MM.1S (cell line): ENCODE measurements around the gene PALD1.

Experiments used
- DNase-seq: peaks from one replicate; pipeline ENCODE4 v3.0.0-alpha.2; 2015
- H2AFZ ChIP-seq: fragments of 300-600 bp; sonication (generic); 2 replicates; pipeline ENCODE4 v1.6.0; 2016; ENCODE audit warnings: antibody characterized with exemption, low read length
- H3F3A ChIP-seq: fragments of 300-600 bp; sonication (generic); 2 replicates; pipeline ENCODE4 v1.6.1; 2016; ENCODE audit warnings: mild to moderate bottlenecking, antibody characterized with exemption, low read length, moderate library complexity, mixed read lengths; ENCODE audit not compliant: insufficient read depth
- H3K27ac ChIP-seq: fragments of 300-600 bp; sonication (generic); 2 replicates; pipeline ENCODE4 v1.5.1; 2016; ENCODE audit warnings: mild to moderate bottlenecking, low read length
- H3K27me3 ChIP-seq: fragments of 300-600 bp; sonication (generic); replicated peaks from 2 replicates; pipeline ENCODE4 v1.6.0; 2016; ENCODE audit warnings: low read length; ENCODE audit not compliant: insufficient read depth
- H3K36me3 ChIP-seq: fragments of 300-600 bp; sonication (generic); replicated peaks from 2 replicates; pipeline ENCODE4 v1.6.1; 2016; ENCODE audit warnings: mild to moderate bottlenecking, low read length, mixed read lengths; ENCODE audit not compliant: insufficient read depth
- H3K4me1 ChIP-seq: fragments of 300-600 bp; sonication (generic); 2 replicates; pipeline ENCODE4 v1.6.1; 2016; ENCODE audit warnings: low read length, mixed read lengths
- H3K4me2 ChIP-seq: fragments of 300-600 bp; sonication (generic); 2 replicates; pipeline ENCODE4 v1.6.0; 2016; ENCODE audit warnings: low read depth, low read length
- H3K4me3 ChIP-seq: fragments of 300-600 bp; sonication (generic); 2 replicates; pipeline ENCODE4 v1.5.1; 2016; ENCODE audit warnings: low read length, mixed read lengths
- H3K79me2 ChIP-seq: fragments of 300-600 bp; sonication (generic); 2 replicates; pipeline ENCODE4 v1.6.1; 2016; ENCODE audit warnings: mixed run types, low read length, mixed read lengths
- H3K9ac ChIP-seq: fragments of 300-600 bp; sonication (generic); 2 replicates; pipeline ENCODE4 v1.6.1; 2016; ENCODE audit warnings: low read length, mixed read lengths
- H3K9me2 ChIP-seq: fragments of 300-600 bp; sonication (generic); replicated peaks from 2 replicates; pipeline ENCODE4 v1.6.1; 2016; ENCODE audit warnings: mild to moderate bottlenecking, low read length, mixed read lengths; ENCODE audit not compliant: insufficient read depth
- H3K9me3 ChIP-seq: fragments of 300-600 bp; sonication (generic); replicated peaks from 2 replicates; pipeline ENCODE4 v1.6.1; 2016; ENCODE audit warnings: mild to moderate bottlenecking, low read length, mixed read lengths; ENCODE audit not compliant: insufficient read depth
- H4K20me1 ChIP-seq: fragments of 300-600 bp; sonication (generic); 2 replicates; pipeline ENCODE4 v1.6.1; 2016; ENCODE audit warnings: mild to moderate bottlenecking, low read length, moderate library complexity, mixed read lengths; ENCODE audit not compliant: insufficient read depth
- EZH2 ChIP-seq: fragments of 300-600 bp; sonication (generic); optimal IDR thresholded peaks from 2 replicates; pipeline ENCODE3; 2017; ENCODE audit warnings: low read depth, mild to moderate bottlenecking, antibody characterized with exemption, low read length, mixed read lengths
- EZH2phosphoT487 ChIP-seq: fragments of 300-600 bp; sonication (generic); IDR thresholded peaks from 2 replicates; pipeline ENCODE4 v1.6.1; 2018; ENCODE audit warnings: antibody characterized with exemption, low read length
- TF ChIP-seq, protein P1 (sequence below): fragments of 300-600 bp; sonication (generic); IDR thresholded peaks from 2 replicates; pipeline ENCODE4 v1.5.1; 2016; ENCODE audit warnings: antibody characterized with exemption, low read length, mixed read lengths

The PALD1 gene

DNA sequence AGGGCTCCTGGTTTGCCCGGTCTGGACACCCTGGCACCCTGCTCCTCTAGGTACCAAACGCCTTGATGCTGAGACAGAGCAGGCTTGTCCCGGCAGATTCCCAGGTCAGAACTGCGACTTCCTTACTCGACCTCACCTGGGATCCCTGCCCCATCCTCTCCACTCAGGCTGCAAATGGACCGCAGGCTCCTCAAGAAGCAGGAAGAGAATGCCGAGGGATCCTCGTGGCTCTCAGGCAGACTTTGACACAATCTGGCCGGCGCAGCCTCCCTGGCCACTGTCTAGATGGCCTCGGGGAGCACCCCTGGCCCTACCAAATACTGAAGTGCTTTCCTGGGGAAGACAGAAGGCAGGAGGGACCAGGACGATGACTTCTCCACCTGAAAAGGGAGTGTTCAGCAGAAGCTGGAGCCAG lies 36.7 kb upstream of the PALD1 start:
- H3K79me2 ChIP-seq: no peaks in the 10 kb centered on the region
- no peak for DNase-seq
- peaks cover 17% of the 10 kb centered on the region for H3K27me3 ChIP-seq
- H3K4me1 ChIP-seq: no peaks in the 10 kb centered on the region
- no peaks in the 10 kb centered on the region for H3K9me2 ChIP-seq
- no peak overlapping the region for H3K27ac ChIP-seq
- no peaks in the 10 kb centered on the region for H3K9me3 ChIP-seq
- no peaks in the 10 kb centered on the region for H3K36me3 ChIP-seq
- H3K4me3 ChIP-seq: no peak overlapping the region
- no peak for TF ChIP-seq EZH2
- TF ChIP-seq, protein P1, sequence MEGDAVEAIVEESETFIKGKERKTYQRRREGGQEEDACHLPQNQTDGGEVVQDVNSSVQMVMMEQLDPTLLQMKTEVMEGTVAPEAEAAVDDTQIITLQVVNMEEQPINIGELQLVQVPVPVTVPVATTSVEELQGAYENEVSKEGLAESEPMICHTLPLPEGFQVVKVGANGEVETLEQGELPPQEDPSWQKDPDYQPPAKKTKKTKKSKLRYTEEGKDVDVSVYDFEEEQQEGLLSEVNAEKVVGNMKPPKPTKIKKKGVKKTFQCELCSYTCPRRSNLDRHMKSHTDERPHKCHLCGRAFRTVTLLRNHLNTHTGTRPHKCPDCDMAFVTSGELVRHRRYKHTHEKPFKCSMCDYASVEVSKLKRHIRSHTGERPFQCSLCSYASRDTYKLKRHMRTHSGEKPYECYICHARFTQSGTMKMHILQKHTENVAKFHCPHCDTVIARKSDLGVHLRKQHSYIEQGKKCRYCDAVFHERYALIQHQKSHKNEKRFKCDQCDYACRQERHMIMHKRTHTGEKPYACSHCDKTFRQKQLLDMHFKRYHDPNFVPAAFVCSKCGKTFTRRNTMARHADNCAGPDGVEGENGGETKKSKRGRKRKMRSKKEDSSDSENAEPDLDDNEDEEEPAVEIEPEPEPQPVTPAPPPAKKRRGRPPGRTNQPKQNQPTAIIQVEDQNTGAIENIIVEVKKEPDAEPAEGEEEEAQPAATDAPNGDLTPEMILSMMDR: no peak
- TF ChIP-seq EZH2phosphoT487: no peak
- H4K20me1 ChIP-seq: no peaks in the 10 kb centered on the region
- H3F3A ChIP-seq: no peaks in the 10 kb centered on the region
- H2AFZ ChIP-seq: no peak overlapping the region
- H3K4me2 ChIP-seq: no peak overlapping the region
- H3K9ac ChIP-seq: no peak overlapping the region

DNA sequence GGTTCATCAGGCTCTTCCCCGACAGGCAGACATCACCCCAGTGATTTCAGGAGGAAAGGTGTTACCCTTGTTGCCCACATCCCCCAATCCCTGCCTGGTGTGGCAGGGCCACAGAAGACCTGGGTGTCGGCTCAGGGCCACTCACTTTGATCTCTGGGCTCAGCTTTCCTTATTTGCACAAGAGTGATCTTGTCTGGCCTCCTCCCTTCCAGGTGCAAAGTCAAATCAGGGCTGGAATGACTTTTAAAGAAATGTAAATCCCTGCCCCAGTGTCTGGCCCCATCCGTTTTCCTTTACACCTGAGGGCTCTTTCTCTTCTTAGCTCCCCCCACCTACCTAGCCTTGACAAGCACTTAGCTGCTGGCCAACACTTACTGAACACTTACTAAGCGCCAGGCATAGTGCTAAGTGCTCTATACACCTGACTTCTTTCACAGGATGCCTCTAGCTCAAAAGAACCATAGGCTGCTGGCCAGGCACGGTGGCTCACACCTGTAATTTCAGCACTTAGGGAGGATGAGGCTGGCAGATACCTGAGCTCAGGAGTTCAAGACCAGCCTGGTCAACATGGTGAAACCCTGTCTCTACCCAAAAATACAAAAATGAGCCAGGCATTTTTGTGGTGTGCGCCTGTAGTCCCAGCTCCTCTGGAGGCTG lies 36.1 kb upstream of the PALD1 start:
- Histone ChIP-seq H3F3A (no peaks in the 10 kb centered on the region), H3K9me2 (no peaks in the 10 kb centered on the region), H3K4me1 (no peaks in the 10 kb centered on the region), H3K4me3 (no peak overlapping the region), H3K4me2 (no peak overlapping the region), H3K9me3 (no peaks in the 10 kb centered on the region), H3K27ac (no peak overlapping the region), H4K20me1 (no peaks in the 10 kb centered on the region), H3K79me2 (no peaks in the 10 kb centered on the region), H3K27me3 (peaks cover 17% of the 10 kb centered on the region), H2AFZ (no peak overlapping the region), H3K9ac (no peak overlapping the region), H3K36me3 (no peaks in the 10 kb centered on the region)
- no peak for DNase-seq
- TF ChIP-seq, protein P1: no peak
- TF ChIP-seq EZH2 (no peak), EZH2phosphoT487 (no peak)

DNA sequence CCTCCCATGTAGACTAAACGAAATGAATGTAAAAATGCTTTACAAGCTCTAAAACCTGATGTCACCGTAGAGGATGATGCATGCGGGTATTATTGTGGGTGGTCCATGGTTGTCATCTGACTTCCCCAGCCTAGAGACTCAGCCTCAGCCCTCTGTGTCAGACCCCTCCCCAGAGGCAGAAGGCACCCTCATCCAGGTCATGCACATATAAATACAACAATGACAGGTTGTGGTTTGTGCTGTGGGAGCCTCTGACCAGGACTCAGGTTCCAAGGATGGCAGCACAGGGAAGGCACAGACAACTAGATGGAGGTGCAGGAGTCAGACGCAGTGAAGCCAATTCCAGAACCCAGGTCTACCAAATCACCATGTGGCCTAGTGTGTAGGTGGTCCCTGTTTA lies 33.8 kb upstream of the PALD1 start:
- Histone ChIP-seq H3K79me2 (no peaks in the 10 kb centered on the region), H3K4me3 (no peak overlapping the region), H3K9me3 (no peaks in the 10 kb centered on the region), H3F3A (no peaks in the 10 kb centered on the region), H3K4me2 (no peak overlapping the region), H3K9me2 (no peaks in the 10 kb centered on the region), H3K27ac (no peak overlapping the region), H3K27me3 (peaks cover 17% of the 10 kb centered on the region), H2AFZ (no peak overlapping the region), H3K36me3 (no peaks in the 10 kb centered on the region), H3K4me1 (no peaks in the 10 kb centered on the region), H3K9ac (no peak overlapping the region), H4K20me1 (no peaks in the 10 kb centered on the region)
- no peak for DNase-seq
- TF ChIP-seq EZH2phosphoT487: no peak
- TF ChIP-seq, protein P1: no peak
- TF ChIP-seq EZH2: no peak
